ENCODE data around the gene B4GALT3.

GRCh38 chr1:161122967-161123366 lies 54.3 kb downstream of the B4GALT3 start:
- TF ChIP-seq CTCF (conservative IDR thresholded peaks at IDR 0.05 in 1 of 2, IDR thresholded peaks at IDR 0.05 in 1 of 2; ENCODE audit: extremely low read depth in 1 of 2, insufficient read depth in 1 of 2, low read depth in 1 of 2, low read length in 2 of 2) (no peak), EZH2 (IDR thresholded peaks at IDR 0.05; ENCODE audit: borderline replicate concordance, low read length) (no peak)
